HepG2 (cell line): ENCODE measurements around the gene LIMS2. TPM values are rescaled to one million over a fixed set of nuclear protein-coding genes. Genes with fewer than 3 reads are reported as not detected.

ENCODE experiments used
- CENPBD1 ChIP-seq: sonication (generic); formaldehyde crosslinking; IDR thresholded peaks from 2 replicates; pipeline ENCODE4 v1.8.0; 2022; ENCODE audit warnings: missing genetic modification reagents, low read depth, mild to moderate bottlenecking, borderline replicate concordance
- HIC2 ChIP-seq: sonication (generic); formaldehyde crosslinking; IDR thresholded peaks from 2 replicates; pipeline ENCODE4 v1.9.0; 2022; ENCODE audit warnings: low read depth, missing genetic modification reagents
- KLF11 ChIP-seq: IDR thresholded peaks from 2 replicates; pipeline ENCODE4 v1.6.1; 2016; ENCODE audit warnings: missing compliant biosample characterization
- PBX3 ChIP-seq: sonication (generic); formaldehyde crosslinking; IDR thresholded peaks from 2 replicates; pipeline ENCODE4 v1.8.1; 2023; ENCODE audit warnings: missing genetic modification reagents, inconsistent platforms, borderline replicate concordance
- PLRG1 ChIP-seq: fragments of 450-650 bp; conservative IDR thresholded peaks from 2 replicates; pipeline ENCODE4 v1.6.1; 2016
- POLR2A ChIP-seq, 2 experiments: IDR thresholded peaks; 2 replicates each; pipeline ENCODE4 v1.6.1; 2011; ENCODE audit warnings: low read depth in 2 of 2, low read length in 2 of 2, mild to moderate bottlenecking in 1 of 2, moderate library complexity in 1 of 2; ENCODE audit not compliant: insufficient read depth in 1 of 2
- PRDM4 ChIP-seq: sonication (generic); formaldehyde crosslinking; IDR thresholded peaks from 2 replicates; pipeline ENCODE4 v1.9.0; 2021; ENCODE audit warnings: missing genetic modification reagents, borderline replicate concordance
- RFX1 ChIP-seq: fragments of 450-650 bp; IDR thresholded peaks from 2 replicates; pipeline ENCODE4 v1.6.1; 2017
- SCMH1 ChIP-seq: sonication (generic); formaldehyde crosslinking; IDR thresholded peaks from 2 replicates; pipeline ENCODE4 v1.9.0; 2021; ENCODE audit warnings: missing genetic modification reagents, mild to moderate bottlenecking, borderline replicate concordance
- SOX13 ChIP-seq, 3 experiments: fragments of 450-650 bp in 1 of 3; sonication (generic) in 1 of 3; formaldehyde crosslinking in 1 of 3; IDR thresholded peaks in 2 of 3; conservative IDR thresholded peaks in 1 of 3; 2 replicates each; pipeline versions ENCODE4 v1.5.0 to v1.6.1; 2016 to 2020; ENCODE audit warnings: antibody characterized with exemption in 1 of 3, mild to moderate bottlenecking in 1 of 3, missing compliant biosample characterization in 1 of 3, missing genetic modification reagents in 1 of 3, moderate library complexity in 1 of 3
- TBX2 ChIP-seq: sonication (generic); formaldehyde crosslinking; IDR thresholded peaks from 2 replicates; pipeline ENCODE4 v1.5.0; 2020; ENCODE audit warnings: missing genetic modification reagents, mild to moderate bottlenecking, borderline replicate concordance
- ZBTB20 ChIP-seq: sonication (generic); formaldehyde crosslinking; IDR thresholded peaks from 2 replicates; pipeline ENCODE4 v1.8.1; 2023; ENCODE audit warnings: missing genetic modification reagents, low read depth, mild to moderate bottlenecking, borderline replicate concordance
- ZBTB46 ChIP-seq: sonication (generic); formaldehyde crosslinking; IDR thresholded peaks from 2 replicates; pipeline ENCODE4 v1.4.0; 2020; ENCODE audit warnings: mild to moderate bottlenecking, missing genetic modification reagents, borderline replicate concordance
- ZBTB7B ChIP-seq: sonication (generic); formaldehyde crosslinking; IDR thresholded peaks from 2 replicates; pipeline ENCODE4 v1.4.0; 2020; ENCODE audit warnings: missing genetic modification reagents
- ZFP36L2 ChIP-seq: sonication (generic); formaldehyde crosslinking; IDR thresholded peaks from 2 replicates; pipeline ENCODE4 v1.4.0; 2020; ENCODE audit warnings: missing genetic modification reagents
- ZNF235 ChIP-seq: sonication (generic); formaldehyde crosslinking; IDR thresholded peaks from 2 replicates; pipeline ENCODE4 v1.8.1; 2023; ENCODE audit warnings: mild to moderate bottlenecking, missing genetic modification reagents, borderline replicate concordance
- ZNF296 ChIP-seq: sonication (generic); formaldehyde crosslinking; conservative IDR thresholded peaks from 2 replicates; pipeline ENCODE4 v1.5.0; 2020; ENCODE audit warnings: mild to moderate bottlenecking, missing genetic modification reagents
- ZNF430 ChIP-seq: sonication (generic); formaldehyde crosslinking; IDR thresholded peaks from 2 replicates; pipeline ENCODE4 v1.9.0; 2021; ENCODE audit warnings: mild to moderate bottlenecking, missing genetic modification reagents
- ZNF451 ChIP-seq: sonication (generic); formaldehyde crosslinking; IDR thresholded peaks from 2 replicates; pipeline ENCODE4 v1.5.0; 2020; ENCODE audit warnings: mild to moderate bottlenecking, missing genetic modification reagents
- ZNF569 ChIP-seq: sonication (generic); formaldehyde crosslinking; IDR thresholded peaks from 2 replicates; pipeline ENCODE4 v1.5.0; 2020; ENCODE audit warnings: mild to moderate bottlenecking, missing genetic modification reagents, moderate library complexity, borderline replicate concordance
- ZNF678 ChIP-seq: sonication (generic); formaldehyde crosslinking; IDR thresholded peaks from 2 replicates; pipeline ENCODE4 v1.4.0; 2020; ENCODE audit warnings: mild to moderate bottlenecking, missing genetic modification reagents
- polyA plus RNA-seq, 8 experiments: library from polyadenylated mRNA; depleted of rRNA in 3 of 8; stranded (reverse) in 7 of 8; unstranded in 1 of 8; fragments of >200 nt; fragmentation: Illumina TruSeq in 4 of 8; extraction: Trizol in 4 of 8; gene quantifications; 2 replicates each; pipeline versions ENCODE4 v1.2.1 to v1.2.3, GENCODE V29; 2011 to 2016; ENCODE audit warnings: low read depth in 4 of 8, missing spikeins in 1 of 8, mixed read lengths in 1 of 8; ENCODE audit not compliant: insufficient read depth in 1 of 8
- total RNA-seq, 5 experiments: library from RNA; depleted of rRNA; stranded (reverse); fragments of >200 nt; fragmentation: Illumina TruSeq; extraction: Trizol; gene quantifications; 2 replicates each; pipeline ENCODE4 v1.2.3, GENCODE V29; 2016; ENCODE audit warnings: low read depth in 1 of 5

The LIMS2 gene
- total and polyA plus RNA-seq, 2 of the 13 experiments (the other 11 are each of a cell fraction or from before 2014, with no cell fraction given), result 1.0 to 1.9 TPM

- TF ChIP-seq HIC2 (CRISPR knock-in tag) (no peak; the same call in 1 of the 2 replicates), PRDM4 (0 out of 2 replicates have a peak, but pooled peaks have one; percentile 45), ZNF430 (CRISPR knock-in tag) (peak; percentile 82), KLF11 (CRISPR knock-in tag) (no peak; the same call in 1 of the 2 replicates), SCMH1 (CRISPR knock-in tag) (no peak), ZNF235 (CRISPR knock-in tag) (no peak), CENPBD1 (CRISPR knock-in tag) (no peak), ZFP36L2 (CRISPR knock-in tag) (no peak), ZNF678 (CRISPR knock-in tag) (no peak; the same call in 1 of the 2 replicates), ZBTB7B (CRISPR knock-in tag) (peak; percentile 63; the same call in 1 of the 2 replicates), TBX2 (CRISPR knock-in tag) (peak; percentile 86), SOX13 (IDR thresholded peaks at IDR 0.05) (no peak), SOX13 (CRISPR knock-in tag; conservative IDR thresholded peaks at IDR 0.05 in 1 of 2, IDR thresholded peaks at IDR 0.05 in 1 of 2) (peak in 1 of 2 experiments; percentile 22; a peak in 1 of 4 replicates), RFX1 (no peak), ZNF296 (no peak), PBX3 (CRISPR knock-in tag) (peak; percentile 3; the same call in 1 of the 2 replicates), ZNF451 (CRISPR knock-in tag) (peak; percentile 92; the same call in 1 of the 2 replicates), ZBTB20 (peak; percentile 76; the same call in 1 of the 2 replicates), PLRG1 (no peak), ZBTB46 (CRISPR knock-in tag) (no peak), POLR2A (IDR thresholded peaks at IDR 0.05; ENCODE audit: insufficient read depth in 1 of 2, low read depth in 2 of 2, low read length in 2 of 2) (peak in 1 of 2 experiments; percentile 50; a peak in 2 of 4 replicates), ZNF569 (CRISPR knock-in tag) (no peak)
Observed at GRCh38 chr2:127701651-127702394, 26.5 kb upstream of the LIMS2 start (continued).
